Progenitor cell of endocrine pancreas (in vitro differentiated cells): Measurements from ENCODE around the gene ANO10. TPM values are rescaled to one million over a fixed set of nuclear protein-coding genes. Genes with fewer than 3 reads are reported as not detected.

Experiments used
- DNase-seq: peaks from one replicate; pipeline ENCODE4 v3.0.0; 2021; ENCODE audit warnings: low spot score; ENCODE audit not compliant: unreplicated experiment
- H3K27ac Mint-ChIP-seq: 2 replicates; pipeline ENCODE4 v1.8.0; 2021; ENCODE audit warnings: mild to moderate bottlenecking, moderate library complexity, mixed read lengths
- H3K27me3 Mint-ChIP-seq: 2 replicates; pipeline ENCODE4 v1.8.0; 2021; ENCODE audit warnings: mixed read lengths
- H3K36me3 Mint-ChIP-seq: 2 replicates; pipeline ENCODE4 v1.8.0; 2022; ENCODE audit warnings: mixed read lengths; ENCODE audit not compliant: insufficient read depth
- H3K4me1 Mint-ChIP-seq: 2 replicates; pipeline ENCODE4 v1.8.0; 2021; ENCODE audit warnings: low read depth, mixed read lengths
- H3K4me3 Mint-ChIP-seq: 2 replicates; pipeline ENCODE4 v1.8.0; 2021; ENCODE audit warnings: low read depth, mild to moderate bottlenecking, moderate library complexity, mixed read lengths
- H3K9me3 Mint-ChIP-seq: 2 replicates; pipeline ENCODE4 v1.8.0; 2021; ENCODE audit warnings: low read depth, mixed read lengths
- total RNA-seq: library from RNA; stranded (reverse); gene quantifications from 2 replicates; pipeline ENCODE4 v1.2.1, GENCODE V29; 2021
- TF ChIP-seq, protein P1 (sequence below): fragments of 200-600 bp; sonication (generic); IDR thresholded peaks from one replicate; pipeline ENCODE4 v1.5.0; 2021; ENCODE audit warnings: antibody characterized with exemption, mild to moderate bottlenecking; ENCODE audit not compliant: unreplicated experiment

Gene ANO10
- total RNA-seq, 1 donor from 2014 or later = 30.1 TPM

DNA sequence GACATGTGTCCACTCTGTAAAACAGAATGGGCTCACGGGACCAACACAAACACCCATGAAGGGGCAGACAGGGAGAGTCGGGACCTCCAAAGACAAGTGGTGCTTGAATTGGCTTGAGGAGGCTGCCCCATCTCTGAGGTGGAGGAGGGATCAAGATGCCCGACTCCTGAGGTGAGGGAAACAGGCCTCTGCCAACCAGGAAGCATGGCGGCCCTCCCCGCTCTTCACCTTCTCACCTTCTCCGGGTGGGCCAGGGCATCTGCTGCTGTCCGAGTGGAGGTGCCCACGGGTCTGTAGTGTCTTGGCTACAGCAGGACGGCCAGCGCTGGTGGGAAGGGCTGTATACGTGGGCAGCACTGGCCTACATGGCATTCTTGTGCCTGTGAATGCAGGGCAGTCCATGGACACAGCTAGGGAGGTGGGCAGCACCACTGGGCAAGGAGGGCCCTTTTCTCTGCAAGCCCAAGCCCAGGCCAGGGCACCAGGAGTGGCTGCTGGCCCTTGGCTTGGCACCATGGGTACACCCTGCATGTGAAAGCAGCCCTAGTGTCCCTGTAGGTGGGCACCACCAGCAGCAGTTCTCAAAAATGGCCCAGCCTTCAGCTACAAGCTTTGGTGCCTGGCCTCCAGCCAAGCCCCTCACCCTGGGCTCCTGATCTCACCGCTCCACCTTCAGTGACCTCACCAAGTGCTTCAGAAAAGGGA is 256.1 kb downstream of the ANO10 start:
- no peak overlapping the region for H3K27ac Mint-ChIP-seq
- peaks cover 5% of the 10 kb centered on the region for H3K36me3 Mint-ChIP-seq
- no peaks in the 10 kb centered on the region for H3K4me1 Mint-ChIP-seq
- H3K27me3 Mint-ChIP-seq = no peaks in the 10 kb centered on the region
- TF ChIP-seq, protein P1, sequence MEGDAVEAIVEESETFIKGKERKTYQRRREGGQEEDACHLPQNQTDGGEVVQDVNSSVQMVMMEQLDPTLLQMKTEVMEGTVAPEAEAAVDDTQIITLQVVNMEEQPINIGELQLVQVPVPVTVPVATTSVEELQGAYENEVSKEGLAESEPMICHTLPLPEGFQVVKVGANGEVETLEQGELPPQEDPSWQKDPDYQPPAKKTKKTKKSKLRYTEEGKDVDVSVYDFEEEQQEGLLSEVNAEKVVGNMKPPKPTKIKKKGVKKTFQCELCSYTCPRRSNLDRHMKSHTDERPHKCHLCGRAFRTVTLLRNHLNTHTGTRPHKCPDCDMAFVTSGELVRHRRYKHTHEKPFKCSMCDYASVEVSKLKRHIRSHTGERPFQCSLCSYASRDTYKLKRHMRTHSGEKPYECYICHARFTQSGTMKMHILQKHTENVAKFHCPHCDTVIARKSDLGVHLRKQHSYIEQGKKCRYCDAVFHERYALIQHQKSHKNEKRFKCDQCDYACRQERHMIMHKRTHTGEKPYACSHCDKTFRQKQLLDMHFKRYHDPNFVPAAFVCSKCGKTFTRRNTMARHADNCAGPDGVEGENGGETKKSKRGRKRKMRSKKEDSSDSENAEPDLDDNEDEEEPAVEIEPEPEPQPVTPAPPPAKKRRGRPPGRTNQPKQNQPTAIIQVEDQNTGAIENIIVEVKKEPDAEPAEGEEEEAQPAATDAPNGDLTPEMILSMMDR = no peak
- no peak for DNase-seq
- H3K4me3 Mint-ChIP-seq = no peak overlapping the region
- H3K9me3 Mint-ChIP-seq = no peaks in the 10 kb centered on the region

DNA sequence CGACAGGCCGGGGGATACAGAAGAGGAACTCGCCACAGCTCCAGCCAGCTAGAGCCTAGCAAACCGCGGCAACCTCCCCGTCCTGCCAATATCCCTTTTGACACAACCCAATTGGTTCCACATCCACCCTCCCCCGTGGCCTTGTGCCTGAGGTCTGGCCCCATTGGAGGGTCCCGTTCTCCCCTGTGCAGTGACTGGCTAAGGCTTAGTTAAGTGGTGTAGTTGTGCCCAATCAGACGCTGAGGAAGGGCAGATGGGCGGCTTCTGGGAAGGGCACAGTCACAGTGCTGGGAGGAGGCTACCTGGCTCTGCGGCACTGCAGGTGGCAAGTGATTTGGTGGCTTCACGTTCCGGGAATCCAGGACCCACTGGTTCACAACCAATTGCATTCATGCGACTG is 256.9 kb downstream of the ANO10 start:
- peaks cover 5% of the 10 kb centered on the region for H3K36me3 Mint-ChIP-seq
- DNase-seq = no peak
- no peak overlapping the region for H3K4me3 Mint-ChIP-seq
- H3K4me1 Mint-ChIP-seq = no peaks in the 10 kb centered on the region
- H3K27ac Mint-ChIP-seq = no peak overlapping the region
- no peaks in the 10 kb centered on the region for H3K9me3 Mint-ChIP-seq
- TF ChIP-seq, protein P1 = no peak
- H3K27me3 Mint-ChIP-seq = no peaks in the 10 kb centered on the region

DNA sequence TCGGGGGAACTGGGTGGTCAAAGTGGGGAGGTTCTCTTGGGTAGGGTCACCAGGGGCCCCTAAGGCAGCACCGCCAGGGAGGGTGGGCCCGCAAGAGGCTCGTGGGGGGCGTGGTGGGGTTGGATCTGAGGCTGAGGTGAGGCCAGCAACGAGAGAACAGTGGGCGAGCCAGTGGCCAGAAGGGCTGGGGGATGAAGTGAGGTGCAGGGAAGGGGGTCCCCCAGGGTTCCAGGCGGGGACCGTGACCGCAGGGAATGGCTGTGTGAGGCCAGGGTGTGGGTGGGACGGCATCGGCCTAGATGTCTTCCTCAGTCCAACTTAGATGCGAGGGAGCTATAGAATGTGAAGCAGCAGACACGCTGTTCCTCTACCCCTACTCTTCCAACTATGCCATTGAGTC is 257.3 kb downstream of the ANO10 start:
- Mint-ChIP-seq H3K4me1 (no peaks in the 10 kb centered on the region), H3K27me3 (no peaks in the 10 kb centered on the region), H3K36me3 (peaks cover 5% of the 10 kb centered on the region), H3K9me3 (no peaks in the 10 kb centered on the region), H3K27ac (no peak overlapping the region), H3K4me3 (no peak overlapping the region)
- TF ChIP-seq, protein P1 = no peak
- DNase-seq = no peak

DNA sequence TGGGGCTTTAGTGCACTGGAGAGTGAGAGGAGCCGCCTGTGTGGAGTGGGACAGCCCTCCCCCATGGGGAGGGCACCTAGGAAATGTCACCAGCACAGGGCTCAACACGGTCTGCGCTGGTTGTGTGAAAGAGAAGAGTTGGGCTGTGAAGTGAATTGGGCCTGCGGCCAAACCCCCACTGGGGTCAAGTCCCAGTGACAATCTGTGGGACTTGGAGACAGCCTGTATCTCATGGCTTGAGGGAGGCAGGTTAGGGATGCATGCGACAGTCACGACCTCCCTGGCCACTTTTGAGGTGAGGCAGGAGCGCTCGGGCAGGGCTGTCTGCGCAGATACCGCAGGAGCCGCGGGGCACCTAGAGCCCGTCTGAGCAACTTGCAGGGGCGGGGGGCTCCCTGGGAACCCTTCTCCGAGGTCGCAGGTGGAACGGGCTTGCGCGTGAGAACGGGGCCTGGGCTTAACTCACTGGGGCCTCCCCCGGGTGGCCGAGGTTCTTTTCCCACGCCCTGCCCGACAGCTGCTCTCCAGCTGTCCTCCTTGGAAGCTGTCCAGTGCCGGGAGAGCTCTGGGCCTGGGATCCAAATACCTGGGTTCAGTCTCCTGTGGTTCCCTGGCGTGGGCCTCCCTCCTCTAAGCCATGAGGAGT is 258.1 kb downstream of the ANO10 start:
- Mint-ChIP-seq H3K4me3 (no peak overlapping the region), H3K27me3 (no peaks in the 10 kb centered on the region), H3K36me3 (peaks cover 5% of the 10 kb centered on the region), H3K4me1 (no peaks in the 10 kb centered on the region), H3K9me3 (no peaks in the 10 kb centered on the region), H3K27ac (peak overlapping the region; percentile 81)
- DNase-seq = no peak
- TF ChIP-seq, protein P1 = no peak

DNA sequence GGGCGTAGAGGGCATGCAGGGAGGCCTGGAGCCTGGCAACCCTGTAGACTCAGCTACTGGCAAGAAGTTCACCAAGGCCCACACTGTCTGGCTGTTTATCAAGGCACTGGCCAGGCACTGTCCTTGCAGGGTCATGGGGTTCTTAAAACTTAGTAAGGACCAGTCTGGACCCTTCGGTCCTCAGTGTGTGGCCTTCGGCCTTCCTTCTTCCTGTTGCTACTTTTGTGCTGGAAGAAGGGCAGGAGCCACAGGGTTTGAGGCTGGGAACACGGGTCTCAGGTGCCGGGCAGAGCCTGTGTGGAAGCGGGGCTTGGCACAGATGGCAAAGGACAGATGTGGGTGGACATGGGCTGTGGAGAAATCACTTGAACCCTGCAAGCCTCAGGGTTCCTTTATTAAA is 258.9 kb downstream of the ANO10 start:
- no peaks in the 10 kb centered on the region for H3K4me1 Mint-ChIP-seq
- no peak overlapping the region for H3K4me3 Mint-ChIP-seq
- peaks cover 5% of the 10 kb centered on the region for H3K36me3 Mint-ChIP-seq
- no peak overlapping the region for H3K27ac Mint-ChIP-seq
- DNase-seq = no peak
- TF ChIP-seq, protein P1 = no peak
- no peaks in the 10 kb centered on the region for H3K27me3 Mint-ChIP-seq
- H3K9me3 Mint-ChIP-seq = no peaks in the 10 kb centered on the region
